GM21529 (cell line): ENCODE measurements around the gene NOTCH4.

ENCODE experiments used
- ATAC-seq: cut with Tn5 transposase; IDR thresholded peaks from one replicate; pipeline ENCODE4 v1.9.1; 2021; ENCODE audit not compliant: unreplicated experiment

Gene NOTCH4

DNA sequence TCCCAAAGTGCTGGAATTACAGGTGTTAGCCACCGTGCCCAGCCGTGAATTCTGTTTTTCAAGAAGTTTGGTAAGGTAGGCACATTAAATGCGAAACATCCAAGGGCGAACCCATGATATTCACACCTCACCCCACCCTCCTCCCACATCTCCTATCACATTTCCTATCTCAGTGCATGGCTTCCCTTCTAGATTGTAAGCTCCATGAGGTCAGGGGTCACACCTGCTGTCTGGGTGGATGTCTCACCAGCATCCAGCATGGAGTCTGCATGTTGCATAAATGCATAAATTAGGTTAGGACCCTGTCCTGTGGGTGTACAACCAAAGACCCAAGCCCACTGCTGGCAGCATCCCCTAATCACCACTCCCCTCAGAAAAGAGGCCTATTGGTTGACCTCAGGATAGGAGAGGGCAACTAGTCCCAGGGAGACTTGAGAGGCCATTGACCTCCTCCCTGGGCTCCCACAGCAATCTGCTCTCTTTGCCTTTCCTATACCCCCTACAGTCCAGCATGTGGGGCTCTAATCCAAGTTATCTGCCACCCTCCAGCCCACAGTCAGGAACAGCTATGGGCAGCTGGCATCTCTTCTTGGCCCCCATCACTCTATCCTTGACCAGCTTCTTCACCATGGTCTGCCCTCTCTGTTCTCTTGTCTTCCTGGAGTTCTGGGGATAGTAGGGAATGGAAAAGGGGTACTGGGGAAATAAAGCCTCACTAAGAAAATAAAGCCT lies 76.3 kb downstream of the NOTCH4 start:
- ATAC-seq, result no peak

DNA sequence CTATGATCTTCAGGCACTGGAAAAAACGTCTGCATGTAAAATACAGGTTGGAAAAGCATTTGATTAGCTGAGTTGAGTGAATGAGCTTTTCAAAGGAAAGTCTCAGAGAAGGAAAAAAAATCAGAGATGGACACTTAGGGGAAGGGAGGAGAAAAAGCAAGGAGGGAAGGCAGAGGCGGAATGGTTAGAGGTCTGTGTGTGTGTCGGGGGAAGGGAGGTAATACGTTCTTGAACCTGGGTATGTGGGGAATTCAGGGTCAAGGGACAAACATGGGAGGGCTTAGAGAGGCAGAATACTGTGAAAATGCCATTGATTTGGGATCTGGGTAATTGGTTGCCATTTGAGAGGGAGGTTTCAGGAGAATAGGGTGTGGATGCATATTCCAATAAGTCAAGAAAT lies 77.2 kb downstream of the NOTCH4 start:
- ATAC-seq, result no peak

DNA sequence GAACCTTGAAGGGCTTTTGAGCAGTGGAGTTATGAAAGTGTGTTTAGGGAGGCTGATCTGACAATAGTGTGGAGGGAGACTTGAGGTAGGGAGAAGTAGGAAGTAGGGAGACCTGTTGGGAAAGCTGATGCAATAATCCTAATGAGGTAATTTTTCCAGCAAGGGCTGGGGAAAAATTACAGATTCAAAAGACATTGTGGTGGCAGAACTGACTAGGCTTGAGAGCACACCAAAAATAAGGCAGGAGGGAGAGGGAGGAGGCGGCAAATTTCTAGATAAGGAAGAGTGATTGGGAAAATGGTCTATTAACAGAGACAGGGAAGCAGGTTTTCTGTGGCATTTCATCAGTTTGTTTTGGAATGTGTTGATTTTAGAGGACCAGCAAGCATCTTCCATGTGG lies 77.6 kb downstream of the NOTCH4 start:
- no peak for ATAC-seq
